Body of pancreas (tissue), 4 donors: Measurements from ENCODE around the gene SLC41A3.

Experiments used
- CTCF ChIP-seq, 7 experiments: fragments of 450-650 bp in 4 of 7; fragments of 200-600 bp in 3 of 7; sonication (generic) in 3 of 7; IDR thresholded peaks; one replicate each; pipeline ENCODE4 v1.5.1; 2016 to 2019; ENCODE audit warnings: antibody characterized with exemption in 7 of 7
- POLR2A ChIP-seq, 3 donors: fragments of 450-650 bp; IDR thresholded peaks; one replicate each; pipeline ENCODE4 v1.6.1; 2016; ENCODE audit warnings: antibody characterized with exemption in 3 of 3, mild to moderate bottlenecking in 2 of 3

GRCh38 chr3:126121632-126122031 is 37.7 kb upstream of the SLC41A3 start:
- TF ChIP-seq CTCF (IDR thresholded peaks at IDR 0.05) = no peak
- TF ChIP-seq POLR2A (IDR thresholded peaks at IDR 0.05) = no peak
